Testis (tissue), 2 donors: ENCODE results near the gene EFCAB11.

Experiments
- POLR2A ChIP-seq: fragments of 450-650 bp; IDR thresholded peaks from one replicate; pipeline ENCODE4 v1.6.1; 2017; ENCODE audit warnings: antibody characterized with exemption, mild to moderate bottlenecking, moderate library complexity
- TF ChIP-seq, protein P1 (sequence below), 3 experiments: fragments of 450-650 bp in 2 of 3; fragments of 200-600 bp in 1 of 3; sonication (generic) in 1 of 3; IDR thresholded peaks; one replicate each; pipeline ENCODE4 v1.5.1; 2016 to 2019; ENCODE audit warnings: antibody characterized with exemption in 3 of 3, mild to moderate bottlenecking in 2 of 3, moderate library complexity in 1 of 3

DNA sequence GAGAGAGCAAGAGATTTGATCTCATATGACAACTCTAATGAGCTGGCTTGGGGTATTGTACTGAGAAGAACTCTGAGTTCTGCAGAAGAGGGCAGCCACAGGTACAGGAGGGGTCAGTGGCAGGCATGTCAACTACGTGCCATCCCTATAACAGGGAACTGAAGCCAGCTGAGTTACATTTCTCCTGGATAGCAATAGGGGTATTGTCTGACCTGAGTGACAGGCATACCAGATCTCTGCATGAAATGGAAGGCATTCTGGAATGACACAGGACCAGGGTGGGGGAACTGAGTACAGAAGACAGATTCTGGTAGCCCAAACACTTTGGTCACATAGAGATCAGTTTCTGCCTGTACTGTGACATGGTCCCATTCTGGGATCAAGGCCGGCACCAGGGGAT, 35.8 kb downstream of the EFCAB11 start:
- TF ChIP-seq, protein P1, sequence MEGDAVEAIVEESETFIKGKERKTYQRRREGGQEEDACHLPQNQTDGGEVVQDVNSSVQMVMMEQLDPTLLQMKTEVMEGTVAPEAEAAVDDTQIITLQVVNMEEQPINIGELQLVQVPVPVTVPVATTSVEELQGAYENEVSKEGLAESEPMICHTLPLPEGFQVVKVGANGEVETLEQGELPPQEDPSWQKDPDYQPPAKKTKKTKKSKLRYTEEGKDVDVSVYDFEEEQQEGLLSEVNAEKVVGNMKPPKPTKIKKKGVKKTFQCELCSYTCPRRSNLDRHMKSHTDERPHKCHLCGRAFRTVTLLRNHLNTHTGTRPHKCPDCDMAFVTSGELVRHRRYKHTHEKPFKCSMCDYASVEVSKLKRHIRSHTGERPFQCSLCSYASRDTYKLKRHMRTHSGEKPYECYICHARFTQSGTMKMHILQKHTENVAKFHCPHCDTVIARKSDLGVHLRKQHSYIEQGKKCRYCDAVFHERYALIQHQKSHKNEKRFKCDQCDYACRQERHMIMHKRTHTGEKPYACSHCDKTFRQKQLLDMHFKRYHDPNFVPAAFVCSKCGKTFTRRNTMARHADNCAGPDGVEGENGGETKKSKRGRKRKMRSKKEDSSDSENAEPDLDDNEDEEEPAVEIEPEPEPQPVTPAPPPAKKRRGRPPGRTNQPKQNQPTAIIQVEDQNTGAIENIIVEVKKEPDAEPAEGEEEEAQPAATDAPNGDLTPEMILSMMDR (IDR thresholded peaks at IDR 0.05), result no peak
- TF ChIP-seq POLR2A, result no peak
